ENCODE results near the gene HRH3. TPM values are rescaled to one million over a fixed set of nuclear protein-coding genes. Genes with fewer than 3 reads are reported as not detected.

Gene HRH3
- total RNA-seq, 5 donors from 2014 or later (not counting 1 experiment from before 2014, with no cell fraction given) = not detected

DNA sequence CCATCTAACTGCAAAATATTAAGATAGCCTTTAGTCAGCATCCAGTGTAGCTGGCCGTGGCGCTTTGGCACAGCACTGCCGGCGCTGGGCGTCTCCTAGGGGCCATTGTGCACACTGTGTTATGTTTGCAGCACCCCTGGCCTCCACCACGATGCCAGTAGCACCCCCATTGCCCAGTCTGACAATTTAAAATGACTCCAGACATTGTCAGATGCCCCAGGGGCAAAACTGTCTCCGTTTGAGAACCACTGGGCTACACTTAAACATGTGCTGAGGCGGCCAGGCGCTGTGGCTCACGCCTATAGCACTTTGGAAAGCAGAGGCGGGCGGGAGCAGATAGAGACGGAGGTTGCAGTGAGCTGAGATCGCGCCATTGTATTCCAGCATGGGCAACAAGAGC is 43.2 kb downstream of the HRH3 start:
- Mint-ChIP-seq H3K4me1 (peaks cover 2 to 3% (median 3%) of the 10 kb centered on the region in 3 donors), H3K27me3 (no peaks in the 10 kb centered on the region), H3K27ac (no peak overlapping the region), H3K4me3 (no peak overlapping the region), H3K9me3 (no peaks in the 10 kb centered on the region), H3K36me3 (peaks cover 9% of the 10 kb centered on the region)
- no peak for DNase-seq
- Histone ChIP-seq H3K9me3 (no peaks in the 10 kb centered on the region), H3K36me3 (ENCODE audit: control insufficient read depth in 2 of 2, extremely low read depth in 1 of 2, insufficient read depth in 1 of 2, low read length in 1 of 2) (peaks cover 0 to 3% of the 10 kb centered on the region in 2 donors), H3K4me1 (ENCODE audit: control insufficient read depth in 1 of 2, extremely low read depth in 1 of 2, insufficient read depth in 2 of 2, low read length in 2 of 2) (peaks cover 0 to 2% of the 10 kb centered on the region in 2 experiments), H3K27ac (ENCODE audit: low read length) (no peak overlapping the region), H3K4me3 (ENCODE audit: control insufficient read depth in 1 of 2, extremely low read depth in 1 of 2, low read length in 1 of 2) (no peak overlapping the region), H3K27me3 (replicated peaks in 1 of 2; ENCODE audit: control insufficient read depth in 2 of 2, extremely low read depth in 1 of 2, insufficient read depth in 2 of 2, low read length in 1 of 2) (no peaks in the 10 kb centered on the region)
- WGBS (ENCODE audit: insufficient coverage) = 97% methylated on average over 14 of the region's 15 CpGs
- POLR2A ChIA-PET = no interaction called here
- CTCF ChIA-PET = no interaction called here
- no peak for ATAC-seq (replicated peaks in 1 of 4)

DNA sequence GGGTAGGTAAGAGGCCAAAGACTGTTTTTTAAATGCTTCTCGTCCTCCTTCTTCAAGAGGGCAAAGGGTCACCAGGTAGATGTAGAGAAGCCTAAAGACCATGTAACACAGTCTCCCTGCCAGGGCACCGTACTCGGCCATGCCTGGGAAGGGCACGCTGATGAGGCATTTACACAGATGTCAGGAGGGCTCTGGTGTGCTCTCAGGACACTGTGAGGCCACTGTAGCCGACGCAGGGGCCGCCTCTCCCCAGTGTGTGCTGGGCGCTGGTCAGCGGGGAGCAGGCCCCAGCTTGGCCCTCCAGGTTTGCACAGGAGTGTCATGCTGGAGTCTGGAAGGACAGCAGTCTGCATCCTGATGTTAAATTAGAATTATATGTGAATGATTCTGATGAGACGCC is 44.4 kb downstream of the HRH3 start:
- ChIA-PET CTCF (no interaction called here), POLR2A (no interaction called here)
- Mint-ChIP-seq H3K4me3 (no peak overlapping the region), H3K36me3 (peaks cover 13% of the 10 kb centered on the region), H3K4me1 (no peaks in the 10 kb centered on the region), H3K9me3 (no peaks in the 10 kb centered on the region), H3K27me3 (no peaks in the 10 kb centered on the region), H3K27ac (no peak overlapping the region)
- H3K4me3 ChIP-seq (ENCODE audit: control insufficient read depth in 1 of 2, extremely low read depth in 1 of 2, low read length in 1 of 2) = no peak overlapping the region
- H3K4me1 ChIP-seq (ENCODE audit: control insufficient read depth in 1 of 2, extremely low read depth in 1 of 2, insufficient read depth in 2 of 2, low read length in 2 of 2) = no peaks in the 10 kb centered on the region
- H3K9me3 ChIP-seq = no peaks in the 10 kb centered on the region
- H3K27ac ChIP-seq (ENCODE audit: low read length) = no peak overlapping the region
- WGBS (ENCODE audit: insufficient coverage) = 100% methylated on average over 6 of the region's 10 CpGs
- DNase-seq (no peak), ATAC-seq (replicated peaks in 1 of 4) (no peak)
- peaks cover 0 to 3% of the 10 kb centered on the region in 2 donors for H3K36me3 ChIP-seq (ENCODE audit: control insufficient read depth in 2 of 2, extremely low read depth in 1 of 2, insufficient read depth in 1 of 2, low read length in 1 of 2)
- H3K27me3 ChIP-seq (replicated peaks in 1 of 2; ENCODE audit: control insufficient read depth in 2 of 2, extremely low read depth in 1 of 2, insufficient read depth in 2 of 2, low read length in 1 of 2) = no peaks in the 10 kb centered on the region

DNA sequence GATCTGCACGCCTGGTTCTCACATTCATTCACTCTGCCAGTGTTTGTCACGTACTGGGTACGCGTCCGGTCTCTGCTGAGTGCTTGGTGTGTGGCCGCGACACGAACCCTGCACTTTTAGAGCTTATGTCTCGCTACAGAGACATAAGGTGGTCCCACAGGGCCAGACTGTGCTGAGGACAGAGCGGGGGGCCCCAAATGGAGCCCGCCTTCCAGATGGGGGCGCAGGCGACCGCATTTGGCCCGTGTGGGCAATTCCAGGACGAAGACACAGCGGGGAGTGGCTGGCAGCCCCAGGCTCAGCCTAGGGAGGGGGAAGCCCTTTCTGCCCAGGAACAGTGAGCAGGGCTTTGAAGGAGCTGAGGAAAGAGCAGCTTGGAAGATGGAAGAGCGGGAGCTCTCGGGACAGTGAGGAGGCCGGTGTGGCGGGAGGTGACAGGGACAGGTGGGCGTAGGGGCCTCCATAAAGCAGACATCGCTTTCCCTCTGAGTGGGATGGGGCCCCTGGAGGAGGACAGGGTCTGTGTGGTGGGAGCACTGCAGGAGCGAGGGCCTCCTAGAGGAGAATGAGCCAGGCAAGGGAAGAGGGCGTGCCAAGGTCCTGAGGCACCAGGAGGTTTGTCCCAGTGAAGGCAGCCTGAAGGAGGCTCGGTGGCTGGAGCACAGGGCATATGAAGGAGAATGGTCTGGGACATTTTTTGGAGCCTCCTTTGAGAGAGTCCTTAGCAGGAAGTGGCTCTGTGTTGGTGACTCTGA is 45.0 kb downstream of the HRH3 start:
- H3K4me3 ChIP-seq (ENCODE audit: control insufficient read depth in 1 of 2, extremely low read depth in 1 of 2, low read length in 1 of 2) = no peak overlapping the region
- Mint-ChIP-seq H3K27ac (no peak overlapping the region), H3K4me1 (no peaks in the 10 kb centered on the region), H3K4me3 (no peak overlapping the region), H3K36me3 (peaks cover 13% of the 10 kb centered on the region), H3K27me3 (no peaks in the 10 kb centered on the region), H3K9me3 (no peaks in the 10 kb centered on the region)
- ChIA-PET POLR2A (no interaction called here), CTCF (no interaction called here)
- H3K27me3 ChIP-seq (replicated peaks in 1 of 2; ENCODE audit: control insufficient read depth in 2 of 2, extremely low read depth in 1 of 2, insufficient read depth in 2 of 2, low read length in 1 of 2) = no peaks in the 10 kb centered on the region
- no peaks in the 10 kb centered on the region for H3K9me3 ChIP-seq
- H3K4me1 ChIP-seq (ENCODE audit: control insufficient read depth in 1 of 2, extremely low read depth in 1 of 2, insufficient read depth in 2 of 2, low read length in 2 of 2) = no peaks in the 10 kb centered on the region
- DNase-seq (no peak), ATAC-seq (replicated peaks in 1 of 4) (no peak)
- WGBS (ENCODE audit: insufficient coverage) = 97% methylated on average over 25 of the region's 26 CpGs
- no peak overlapping the region for H3K27ac ChIP-seq (ENCODE audit: low read length)
- peaks cover 0 to 3% of the 10 kb centered on the region in 2 donors for H3K36me3 ChIP-seq (ENCODE audit: control insufficient read depth in 2 of 2, extremely low read depth in 1 of 2, insufficient read depth in 1 of 2, low read length in 1 of 2)

DNA sequence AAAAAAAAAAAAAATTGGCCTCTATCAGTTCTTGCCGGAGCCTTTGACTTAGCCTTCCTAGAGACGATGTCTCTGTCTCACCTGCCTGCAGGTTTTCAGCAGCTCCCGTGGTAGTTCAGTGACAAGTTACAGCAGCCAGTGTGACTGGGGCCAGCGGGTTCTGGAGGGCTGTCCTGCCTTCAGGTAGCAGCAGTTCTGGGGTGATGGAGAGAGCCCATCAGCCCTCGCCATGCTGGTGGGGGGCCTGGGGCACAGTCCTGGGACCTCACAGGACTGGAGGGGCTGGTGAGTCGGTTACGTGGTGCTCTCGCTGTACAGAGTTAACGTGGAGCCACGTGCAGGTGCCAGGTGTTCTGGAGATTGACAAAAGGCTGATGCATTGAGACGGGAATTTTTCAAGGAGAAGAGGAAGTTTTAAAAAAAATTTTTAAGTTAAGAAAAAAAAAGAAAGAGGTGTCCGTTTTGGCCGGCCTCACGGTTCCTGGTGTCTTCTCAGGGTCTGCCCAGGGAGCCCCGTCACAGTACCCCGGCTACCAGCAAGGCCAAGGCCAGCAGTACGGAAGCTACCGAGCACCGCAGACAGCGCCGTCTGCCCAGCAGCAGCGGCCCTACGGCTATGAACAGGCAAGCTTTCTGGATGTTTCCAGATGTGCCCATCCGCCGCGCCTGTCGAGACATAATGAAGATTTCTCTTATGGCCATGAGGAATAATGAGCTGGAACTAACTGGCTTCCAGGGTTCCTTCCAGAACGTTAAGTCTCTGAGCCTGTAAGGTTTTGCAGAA is 45.9 kb downstream of the HRH3 start:
- Mint-ChIP-seq H3K4me1 (no peaks in the 10 kb centered on the region), H3K9me3 (no peaks in the 10 kb centered on the region), H3K27me3 (no peaks in the 10 kb centered on the region), H3K36me3 (peaks cover 13% of the 10 kb centered on the region), H3K27ac (peak overlapping the region in 1 of 2 donors; percentile 52), H3K4me3 (no peak overlapping the region)
- peaks cover under 1 to 4% of the 10 kb centered on the region in 2 donors for H3K36me3 ChIP-seq (ENCODE audit: control insufficient read depth in 2 of 2, extremely low read depth in 1 of 2, insufficient read depth in 1 of 2, low read length in 1 of 2)
- ChIA-PET POLR2A (no interaction called here), CTCF (no interaction called here)
- H3K4me3 ChIP-seq (ENCODE audit: control insufficient read depth in 1 of 2, extremely low read depth in 1 of 2, low read length in 1 of 2) = no peak overlapping the region
- H3K9me3 ChIP-seq = no peaks in the 10 kb centered on the region
- ATAC-seq (replicated peaks in 1 of 4) = no peak
- H3K27me3 ChIP-seq (replicated peaks in 1 of 2; ENCODE audit: control insufficient read depth in 2 of 2, extremely low read depth in 1 of 2, insufficient read depth in 2 of 2, low read length in 1 of 2) = no peaks in the 10 kb centered on the region
- H3K4me1 ChIP-seq (ENCODE audit: control insufficient read depth in 1 of 2, extremely low read depth in 1 of 2, insufficient read depth in 2 of 2, low read length in 2 of 2) = no peaks in the 10 kb centered on the region
- no peak for DNase-seq
- no peak overlapping the region for H3K27ac ChIP-seq (ENCODE audit: low read length)
- whole genome bisulfite sequencing (ENCODE audit: insufficient coverage) = 97% methylated on average over 28 of the region's 28 CpGs

DNA sequence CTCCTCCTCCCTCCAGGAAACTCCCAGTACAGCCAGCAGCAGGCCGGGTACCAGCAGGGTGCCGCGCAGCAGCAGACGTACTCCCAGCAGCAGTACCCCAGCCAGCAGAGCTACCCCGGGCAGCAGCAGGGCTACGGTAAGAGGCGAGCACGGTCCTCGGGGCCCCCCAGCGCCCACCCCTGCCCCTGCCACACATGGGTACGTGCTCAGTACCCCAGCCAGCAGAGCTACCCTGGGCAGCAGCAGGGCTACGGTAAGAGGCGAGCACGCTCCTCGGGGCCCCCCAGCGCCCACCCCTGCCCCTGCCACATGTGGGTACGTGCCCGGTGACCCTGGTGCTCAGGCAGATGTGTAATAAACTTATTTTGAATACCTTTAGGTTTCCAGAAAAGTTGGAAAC is 47.4 kb downstream of the HRH3 start:
- Histone ChIP-seq H3K36me3 (ENCODE audit: control insufficient read depth in 2 of 2, extremely low read depth in 1 of 2, insufficient read depth in 1 of 2, low read length in 1 of 2) (peaks cover 3 to 12% of the 10 kb centered on the region in 2 donors), H3K27ac (ENCODE audit: low read length) (no peak overlapping the region), H3K9me3 (no peaks in the 10 kb centered on the region), H3K4me1 (ENCODE audit: control insufficient read depth in 1 of 2, extremely low read depth in 1 of 2, insufficient read depth in 2 of 2, low read length in 2 of 2) (no peaks in the 10 kb centered on the region), H3K27me3 (replicated peaks in 1 of 2; ENCODE audit: control insufficient read depth in 2 of 2, extremely low read depth in 1 of 2, insufficient read depth in 2 of 2, low read length in 1 of 2) (no peaks in the 10 kb centered on the region), H3K4me3 (ENCODE audit: control insufficient read depth in 1 of 2, extremely low read depth in 1 of 2, low read length in 1 of 2) (no peak overlapping the region)
- Mint-ChIP-seq H3K36me3 (peaks cover 21% of the 10 kb centered on the region), H3K27ac (no peak overlapping the region), H3K9me3 (no peaks in the 10 kb centered on the region), H3K27me3 (no peaks in the 10 kb centered on the region), H3K4me1 (no peaks in the 10 kb centered on the region), H3K4me3 (no peak overlapping the region)
- CTCF ChIA-PET = no interaction called here
- no peak for ATAC-seq (replicated peaks in 1 of 4)
- WGBS (ENCODE audit: insufficient coverage) = 96% methylated on average over 14 of the region's 18 CpGs
- no peak for DNase-seq
- POLR2A ChIA-PET = no interaction called here

DNA sequence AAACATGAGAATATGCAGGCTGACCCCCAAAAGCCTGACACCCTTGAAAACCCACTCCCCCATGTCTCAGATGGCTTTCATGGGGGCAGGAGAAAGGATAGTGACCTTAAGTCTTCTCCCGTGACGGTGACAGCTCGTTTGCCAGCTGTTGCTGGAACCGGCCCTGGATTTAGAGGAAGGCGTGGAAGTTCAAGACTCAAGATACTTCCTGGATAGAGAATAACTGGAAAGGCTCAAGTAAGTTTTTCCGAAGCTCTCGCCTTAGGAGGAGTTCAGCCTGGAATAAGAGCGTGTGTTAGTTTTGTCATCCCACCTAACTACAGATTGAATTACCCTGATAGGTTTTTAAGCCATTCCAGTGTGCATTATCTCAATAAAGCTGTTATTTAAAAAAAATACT is 48.8 kb downstream of the HRH3 start:
- H3K27me3 Mint-ChIP-seq = no peaks in the 10 kb centered on the region
- no peak for ATAC-seq (replicated peaks in 1 of 4)
- Histone ChIP-seq H3K4me3 (ENCODE audit: control insufficient read depth in 1 of 2, extremely low read depth in 1 of 2, low read length in 1 of 2) (no peak overlapping the region), H3K36me3 (ENCODE audit: control insufficient read depth in 2 of 2, extremely low read depth in 1 of 2, insufficient read depth in 1 of 2, low read length in 1 of 2) (peaks cover 6 to 12% of the 10 kb centered on the region in 2 donors), H3K27me3 (replicated peaks in 1 of 2; ENCODE audit: control insufficient read depth in 2 of 2, extremely low read depth in 1 of 2, insufficient read depth in 2 of 2, low read length in 1 of 2) (no peaks in the 10 kb centered on the region), H3K9me3 (no peaks in the 10 kb centered on the region), H3K4me1 (ENCODE audit: control insufficient read depth in 1 of 2, extremely low read depth in 1 of 2, insufficient read depth in 2 of 2, low read length in 2 of 2) (no peaks in the 10 kb centered on the region), H3K27ac (ENCODE audit: low read length) (no peak overlapping the region)
- no peak overlapping the region for H3K4me3 Mint-ChIP-seq
- 93% methylated on average over 3 of the region's 8 CpGs for WGBS (ENCODE audit: insufficient coverage)
- H3K36me3 Mint-ChIP-seq = peaks cover 24% of the 10 kb centered on the region
- H3K27ac Mint-ChIP-seq = no peak overlapping the region
- ChIA-PET POLR2A (no interaction called here), CTCF (no interaction called here)
- H3K4me1 Mint-ChIP-seq = no peaks in the 10 kb centered on the region
- DNase-seq = no peak
- H3K9me3 Mint-ChIP-seq = no peaks in the 10 kb centered on the region
